ENCODE measurements around the gene ARFRP1.
"Not testable (repeated sequence)": the region's sequence is repeated elsewhere in the genome, so short reads cannot be mapped to it uniquely, and the experiment has no call there.

Gene ARFRP1

DNA sequence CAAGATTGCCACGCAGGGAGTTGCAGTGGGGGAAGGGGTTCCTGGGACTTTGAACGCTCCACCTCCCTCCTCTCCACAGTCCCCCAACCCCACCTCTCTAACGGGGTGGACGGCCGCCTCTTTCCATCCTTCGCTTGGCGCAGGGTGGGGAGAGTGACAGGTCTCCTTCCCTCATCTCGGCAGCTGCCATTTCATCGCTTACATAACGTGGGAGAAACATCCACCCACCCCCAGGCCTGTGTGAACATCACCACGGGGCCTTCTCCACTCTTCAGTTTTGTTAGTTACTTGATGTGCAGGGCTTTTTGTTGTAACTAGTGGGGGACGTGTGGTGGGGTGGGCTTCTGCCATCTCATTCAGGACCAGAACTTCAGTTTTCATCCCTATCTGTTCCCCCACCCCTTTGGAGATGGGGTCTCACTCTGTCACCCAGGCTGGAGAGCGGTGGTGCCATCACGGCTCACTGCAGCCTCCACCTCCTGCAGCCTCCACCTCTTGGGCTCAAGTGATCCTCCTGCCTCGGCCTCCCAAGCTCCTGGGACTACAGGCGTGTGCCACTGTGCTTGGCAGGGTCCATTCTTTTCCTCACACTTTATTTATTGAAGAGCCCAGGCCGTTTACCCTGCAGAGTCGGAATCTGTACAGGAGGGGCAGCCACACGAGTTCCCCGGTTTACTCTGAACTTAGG lies 32.0 kb downstream of the ARFRP1 start:
- no peak for DNase-seq (ENCODE audit: low spot score)

DNA sequence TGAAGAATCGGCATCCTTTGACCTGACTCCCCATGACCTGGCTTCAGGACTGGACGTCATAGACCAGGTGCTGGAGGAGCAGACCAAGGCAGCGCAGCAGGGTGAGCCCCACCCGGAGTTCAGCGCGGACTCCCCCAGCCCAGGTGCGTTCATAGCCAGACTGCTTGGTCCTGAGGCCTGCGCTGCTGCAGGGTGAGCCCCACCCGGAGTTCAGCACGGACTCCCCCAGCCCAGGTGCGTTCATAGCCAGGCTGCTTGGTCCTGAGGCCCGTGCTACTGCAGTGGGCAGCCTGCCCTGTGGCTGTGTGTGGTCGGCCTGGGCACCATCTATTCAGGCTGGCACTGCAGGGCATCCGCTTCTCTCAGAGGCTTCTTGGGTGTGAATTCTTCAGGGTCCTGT lies 33.8 kb downstream of the ARFRP1 start:
- DNase-seq (ENCODE audit: low spot score): no peak

DNA sequence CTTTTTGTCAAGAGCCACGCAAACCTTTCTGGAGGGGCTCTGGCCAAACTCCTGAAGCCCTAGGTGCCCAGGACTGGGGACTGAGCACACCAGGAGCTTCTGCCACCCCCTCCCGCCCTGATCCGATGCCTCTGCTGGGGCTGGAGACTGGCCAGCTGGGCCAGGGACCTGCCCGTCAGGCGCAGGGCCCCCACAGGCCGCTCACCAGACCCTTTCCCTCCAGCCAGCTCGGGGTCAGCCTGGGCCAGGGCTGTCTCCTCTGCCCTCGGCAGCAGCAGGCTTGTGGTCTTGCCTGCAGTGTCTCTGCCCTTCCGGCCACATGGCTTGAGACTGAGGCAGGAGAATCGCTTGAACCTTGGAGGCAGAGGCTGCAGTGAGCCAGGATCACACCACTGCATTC lies 35.1 kb downstream of the ARFRP1 start:
- no peak for DNase-seq (ENCODE audit: low spot score)

DNA sequence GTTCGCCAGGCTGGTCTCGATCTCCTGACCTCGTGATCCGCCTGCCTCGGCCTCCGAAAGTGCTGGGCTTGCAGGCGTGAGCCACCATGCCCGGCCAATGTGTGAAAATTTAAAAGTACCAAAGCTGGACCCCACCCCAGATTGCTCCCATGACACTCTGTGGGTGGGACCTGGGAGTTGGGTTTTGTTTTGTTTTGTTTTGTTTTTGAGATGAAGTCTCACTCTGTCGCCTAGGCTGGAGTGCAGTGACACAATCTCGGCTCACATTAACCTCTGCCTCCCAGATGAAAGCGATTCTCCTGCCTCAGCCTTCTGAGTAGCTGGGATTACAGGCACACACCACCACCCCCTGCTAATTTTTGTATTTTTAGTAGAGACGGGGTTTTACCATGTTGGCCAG lies 36.1 kb downstream of the ARFRP1 start:
- DNase-seq (ENCODE audit: low spot score): not testable (repeated sequence)

DNA sequence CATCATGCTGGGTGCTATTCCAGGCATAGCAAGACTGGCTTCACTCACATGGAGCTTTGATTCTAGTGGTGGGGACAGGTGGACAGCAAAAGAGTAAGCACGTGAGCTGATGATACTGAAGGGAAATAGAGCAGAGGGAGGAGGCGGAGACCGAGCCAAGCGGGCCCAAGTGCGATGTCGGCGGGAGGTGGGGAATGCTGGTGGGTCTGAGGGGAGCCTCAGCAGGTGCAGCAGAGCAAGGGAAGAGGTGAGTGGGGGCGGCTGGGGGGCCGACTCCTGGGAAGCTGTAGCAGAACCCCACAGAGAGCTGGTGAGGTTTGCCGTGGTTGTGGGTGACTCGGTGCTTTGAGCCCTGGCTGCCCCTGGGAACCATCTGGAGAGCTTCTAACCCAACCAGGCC lies 39.4 kb downstream of the ARFRP1 start:
- DNase-seq (ENCODE audit: low spot score): no peak

DNA sequence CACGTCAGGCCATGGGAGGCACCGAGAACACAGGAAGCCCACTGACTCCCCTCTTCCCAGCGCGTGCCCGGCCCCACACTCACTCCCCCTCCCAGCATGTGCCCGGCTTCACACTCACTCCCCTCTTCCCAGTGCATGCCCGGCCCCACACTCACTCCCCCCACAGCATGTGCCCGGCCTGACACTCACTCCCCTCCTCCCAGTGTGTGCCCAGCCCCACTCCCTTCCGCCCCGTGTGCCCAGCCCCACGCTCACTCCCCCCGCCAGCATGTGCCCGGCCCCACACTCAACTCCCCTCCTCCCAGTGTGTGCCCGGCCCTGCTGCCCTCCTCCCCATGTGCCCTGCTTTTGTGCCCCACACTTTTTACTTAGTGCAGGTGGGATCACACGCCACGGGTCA lies 39.9 kb downstream of the ARFRP1 start:
- no peak for DNase-seq (ENCODE audit: low spot score)

DNA sequence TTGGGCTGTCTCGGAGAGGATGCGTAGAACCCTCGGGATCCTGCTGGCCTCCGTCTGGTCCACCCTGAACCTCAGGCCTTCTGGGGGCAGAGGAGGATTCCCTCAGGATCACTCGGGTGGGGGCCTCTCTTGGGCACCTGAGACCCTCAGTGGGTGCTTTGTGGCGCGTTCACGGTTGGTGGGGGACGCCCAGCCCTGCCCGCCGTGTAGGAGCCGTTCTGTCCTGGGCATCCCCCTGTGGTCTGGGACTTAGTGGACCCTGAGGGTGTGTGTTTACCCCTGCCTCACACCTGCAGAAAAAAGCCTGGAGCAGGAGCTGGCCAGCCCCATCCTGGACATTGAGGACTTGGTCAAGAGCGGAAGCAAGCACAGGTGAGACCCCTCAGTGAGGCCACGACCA lies 42.1 kb downstream of the ARFRP1 start:
- DNase-seq (ENCODE audit: low spot score): no peak

DNA sequence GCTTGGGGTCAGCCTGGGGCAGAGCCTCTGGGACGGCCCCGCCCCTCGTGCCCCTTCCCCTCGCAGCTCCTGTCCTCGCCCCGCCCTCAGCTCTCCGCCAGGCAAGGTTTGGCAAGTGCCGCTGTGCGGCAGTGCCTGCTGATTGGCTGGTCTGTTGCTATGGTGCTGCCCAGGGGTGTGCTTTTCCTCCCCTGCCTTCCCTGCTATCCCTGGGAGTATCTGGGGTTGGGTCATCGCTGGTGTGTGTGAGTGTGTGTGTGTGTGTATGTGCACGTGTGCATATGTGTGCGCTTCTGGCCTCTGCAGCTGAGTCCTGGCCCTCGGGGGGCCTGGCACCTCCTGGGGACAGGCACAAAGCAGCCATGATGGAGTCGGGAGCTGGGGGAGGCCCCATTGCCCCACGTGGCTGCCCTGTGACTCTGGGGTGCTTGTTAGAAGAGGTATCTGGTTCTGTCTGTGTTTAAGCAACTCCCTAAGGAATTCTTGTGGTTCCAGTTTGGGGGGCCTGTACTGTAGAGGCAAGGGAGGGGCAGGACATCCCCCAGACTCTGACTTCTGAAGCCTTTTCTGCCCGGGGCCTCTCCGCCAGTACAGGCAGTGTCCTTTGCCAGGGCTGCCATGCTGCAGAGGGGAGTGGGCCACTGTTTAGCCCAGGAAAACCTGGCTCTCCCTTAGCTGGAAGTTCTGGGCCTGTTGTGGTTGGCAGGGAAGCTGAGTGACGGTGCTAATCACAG lies 42.7 kb downstream of the ARFRP1 start:
- no peak for DNase-seq (ENCODE audit: low spot score)

DNA sequence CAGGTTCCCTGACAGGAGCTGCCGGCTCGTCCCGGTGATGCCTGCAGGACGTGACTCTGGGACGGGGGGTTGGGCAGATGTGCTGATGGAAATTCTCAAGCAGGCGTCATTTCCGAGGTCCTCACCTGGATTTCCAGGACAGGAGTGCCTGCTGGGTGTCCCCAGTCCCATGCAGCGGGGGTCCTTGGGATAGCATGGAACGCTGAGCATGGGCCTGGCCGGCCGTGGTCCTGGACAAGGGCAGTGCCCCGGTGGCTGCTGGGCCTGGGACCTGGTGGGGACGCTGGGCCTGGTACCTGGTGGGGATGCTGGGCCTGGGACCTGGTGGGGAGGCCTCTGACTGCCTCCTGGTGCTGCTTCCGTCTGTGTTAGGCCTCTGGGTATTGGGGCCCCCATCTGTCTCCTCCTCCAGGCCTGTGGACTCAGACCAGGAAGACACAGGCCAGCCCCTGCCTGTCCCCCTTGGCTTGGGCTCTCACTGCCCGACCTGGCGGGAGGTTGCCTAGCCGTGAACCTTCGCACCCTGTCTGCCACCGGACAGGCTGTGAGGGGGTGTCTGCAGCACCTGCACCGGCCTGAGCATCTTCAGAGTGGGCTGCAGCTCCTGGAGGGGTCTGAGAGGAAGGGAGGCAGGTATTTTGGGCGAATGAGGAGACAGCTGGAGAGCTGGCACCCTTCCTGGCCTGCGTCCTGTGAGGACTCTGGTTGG lies 43.5 kb downstream of the ARFRP1 start:
- DNase-seq (ENCODE audit: low spot score): no peak

DNA sequence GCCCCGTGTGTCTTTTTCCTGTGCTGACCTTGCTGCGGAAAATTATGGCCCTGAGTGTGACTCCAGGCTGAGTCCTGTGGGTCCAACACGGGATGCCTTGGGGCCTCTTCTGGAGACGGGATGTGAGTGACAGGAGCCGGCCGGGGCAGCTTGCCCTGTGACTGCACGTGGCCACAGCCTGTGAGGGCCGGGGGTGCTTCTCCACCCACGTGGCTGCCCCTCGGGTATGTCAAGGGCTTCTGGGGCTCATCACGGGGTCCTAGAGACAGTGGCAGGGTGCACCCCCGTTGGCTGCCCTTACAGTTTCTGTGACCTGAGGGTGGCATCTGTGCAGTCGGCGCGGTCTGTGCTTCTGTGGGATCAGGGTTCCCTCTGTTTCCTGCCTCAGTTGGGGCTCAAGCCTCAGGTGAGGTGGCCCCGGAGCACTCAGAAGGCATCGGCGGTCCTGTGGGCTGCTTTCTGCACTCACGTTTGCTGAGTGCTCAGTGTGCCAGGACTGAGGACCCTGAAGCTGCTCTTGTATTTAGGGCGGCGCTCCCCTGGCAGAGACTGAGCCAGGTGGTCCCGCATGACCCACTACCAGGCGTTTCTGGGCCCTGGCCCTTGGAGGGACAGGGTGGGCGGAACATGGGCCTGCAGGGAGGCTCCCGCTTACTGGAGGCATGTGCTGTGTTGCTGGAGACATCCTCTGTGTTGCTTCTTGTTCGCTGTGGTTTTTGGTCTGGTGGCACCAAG lies 44.3 kb downstream of the ARFRP1 start:
- DNase-seq (ENCODE audit: low spot score): no peak

DNA sequence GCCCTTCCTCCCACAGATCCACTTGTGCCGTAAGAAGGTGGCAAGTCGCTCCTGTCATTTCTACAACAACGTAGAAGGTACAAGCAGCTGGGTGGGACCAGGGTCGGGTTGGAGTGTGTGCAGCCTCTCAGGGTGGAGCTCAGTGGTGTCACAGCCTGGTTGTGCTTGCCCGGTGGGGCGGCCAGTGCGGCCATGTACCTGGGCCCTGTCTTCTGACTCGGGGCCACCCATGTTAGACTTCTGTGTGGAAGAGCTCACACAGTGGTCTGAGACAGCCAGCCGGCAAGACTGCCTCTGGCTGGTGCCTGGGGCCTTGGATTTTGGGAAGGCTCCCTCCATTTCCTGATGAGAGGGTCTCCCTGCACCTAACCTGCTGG lies 45.0 kb downstream of the ARFRP1 start:
- DNase-seq (ENCODE audit: low spot score): no peak

DNA sequence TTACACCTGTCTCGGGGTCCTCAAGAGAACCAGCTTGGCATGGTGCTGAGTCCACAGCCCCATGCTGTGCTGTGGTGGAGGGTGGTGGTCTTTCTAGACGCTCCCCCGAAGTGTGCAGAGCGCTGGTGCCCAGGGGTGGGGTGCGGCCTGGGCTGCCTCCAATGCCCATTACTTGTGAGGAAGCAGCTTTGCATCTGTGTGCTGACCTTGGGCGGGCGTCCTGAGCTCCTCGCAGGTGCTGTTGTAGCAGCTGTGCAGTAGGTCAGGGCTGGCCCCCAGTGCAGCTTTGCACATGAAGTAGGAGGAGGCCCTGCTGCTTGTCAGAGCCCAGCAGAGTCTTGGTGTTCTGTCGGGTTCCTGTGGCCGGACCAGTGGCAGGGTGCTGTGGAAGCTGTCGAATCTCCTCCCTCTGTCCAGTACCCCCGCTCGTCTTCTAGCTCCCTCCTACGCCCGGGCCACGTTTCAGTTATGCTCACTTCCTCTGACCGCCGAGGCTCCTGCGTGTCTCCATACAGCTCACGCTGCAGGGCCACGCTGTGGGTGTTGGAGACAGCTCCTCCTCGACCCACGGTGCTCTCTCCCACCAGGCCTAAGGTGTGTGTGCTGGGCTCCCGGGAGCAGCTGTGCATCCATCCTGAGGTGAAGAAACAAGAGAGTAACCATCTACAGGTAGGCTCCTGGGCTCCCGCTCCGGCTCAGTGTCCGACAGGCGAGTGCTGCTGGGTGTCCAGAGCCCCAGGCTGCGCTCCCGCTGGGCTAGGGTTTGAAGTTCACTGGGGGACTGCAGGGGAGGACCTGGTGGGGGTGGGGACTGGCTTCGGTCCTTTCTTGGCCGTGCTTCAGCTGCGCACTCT lies 45.6 kb downstream of the ARFRP1 start:
- no peak for DNase-seq (ENCODE audit: low spot score)

DNA sequence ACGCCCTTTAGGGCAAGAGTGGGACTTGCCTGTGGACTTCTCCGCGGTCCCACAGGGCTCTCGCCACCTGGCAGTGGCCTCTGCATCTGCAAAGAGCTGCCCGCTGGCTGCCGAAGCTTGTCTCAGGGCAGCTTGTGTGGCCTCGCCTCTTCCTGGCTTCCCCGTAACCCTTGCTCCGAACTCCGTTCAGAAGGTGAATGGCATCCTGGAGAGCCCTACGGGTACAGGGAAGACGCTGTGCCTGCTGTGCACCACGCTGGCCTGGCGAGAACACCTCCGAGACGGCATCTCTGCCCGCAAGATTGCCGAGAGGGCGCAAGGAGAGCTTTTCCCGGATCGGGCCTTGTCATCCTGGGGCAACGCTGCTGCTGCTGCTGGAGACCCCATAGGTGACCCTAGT lies 46.7 kb downstream of the ARFRP1 start:
- DNase-seq (ENCODE audit: low spot score): no peak

DNA sequence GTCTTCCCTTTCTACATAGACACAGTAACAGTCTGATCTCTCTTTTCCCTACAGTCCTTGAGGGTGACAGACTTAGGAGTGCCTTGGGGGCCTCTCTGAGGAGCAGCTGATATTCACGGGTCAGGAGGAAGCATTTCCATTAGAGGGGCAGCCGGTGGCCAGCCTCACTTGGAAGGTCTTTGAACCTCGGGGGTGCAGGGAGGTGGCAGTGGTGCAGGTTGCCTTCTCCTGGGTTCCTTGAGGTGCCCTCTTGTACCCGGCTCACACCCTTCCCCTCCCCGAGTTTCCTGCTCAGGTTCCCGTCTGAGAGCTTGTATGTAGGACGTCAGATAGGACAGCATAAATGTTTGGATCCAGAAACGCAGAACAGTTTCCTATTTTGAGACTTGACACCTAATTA lies 47.2 kb downstream of the ARFRP1 start:
- DNase-seq (ENCODE audit: low spot score): no peak

DNA sequence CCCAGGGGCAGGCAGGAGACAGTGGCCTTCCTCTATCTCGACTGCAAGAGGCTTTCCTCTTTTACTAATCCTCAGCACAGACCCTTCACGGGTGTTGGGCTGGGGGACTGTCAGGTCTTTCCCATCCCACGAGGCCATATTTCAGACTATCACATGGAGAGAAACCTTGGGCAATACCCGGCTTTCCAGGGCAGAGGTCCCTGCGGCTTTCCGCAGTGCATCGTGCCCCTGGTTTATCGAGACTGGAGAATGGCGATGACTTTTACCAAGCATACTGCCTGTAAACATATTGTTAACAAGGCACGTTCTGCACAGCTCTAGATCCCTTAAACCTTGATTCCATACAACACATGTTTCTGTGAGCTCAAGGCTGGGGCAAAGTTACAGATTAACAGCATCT lies 47.6 kb downstream of the ARFRP1 start:
- DNase-seq (ENCODE audit: low spot score): not testable (repeated sequence)

DNA sequence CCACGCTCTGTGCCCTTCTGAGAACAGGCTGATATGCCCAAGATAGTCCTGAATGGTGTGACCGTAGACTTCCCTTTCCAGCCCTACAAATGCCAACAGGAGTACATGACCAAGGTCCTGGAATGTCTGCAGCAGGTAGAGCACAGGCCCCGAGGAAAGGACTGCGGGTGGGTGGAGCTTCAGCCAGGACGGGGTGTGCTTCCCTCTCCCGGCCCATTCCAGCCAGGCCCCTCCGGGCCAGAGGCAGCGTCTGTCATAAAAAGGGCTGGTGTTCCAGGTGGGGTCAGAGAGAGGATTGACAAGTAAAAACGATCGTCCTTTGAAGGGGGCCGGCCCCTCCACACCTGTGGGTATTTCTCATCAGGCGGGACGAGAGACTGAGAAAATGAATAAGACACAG lies 48.4 kb downstream of the ARFRP1 start:
- no peak for DNase-seq (ENCODE audit: low spot score)

DNA sequence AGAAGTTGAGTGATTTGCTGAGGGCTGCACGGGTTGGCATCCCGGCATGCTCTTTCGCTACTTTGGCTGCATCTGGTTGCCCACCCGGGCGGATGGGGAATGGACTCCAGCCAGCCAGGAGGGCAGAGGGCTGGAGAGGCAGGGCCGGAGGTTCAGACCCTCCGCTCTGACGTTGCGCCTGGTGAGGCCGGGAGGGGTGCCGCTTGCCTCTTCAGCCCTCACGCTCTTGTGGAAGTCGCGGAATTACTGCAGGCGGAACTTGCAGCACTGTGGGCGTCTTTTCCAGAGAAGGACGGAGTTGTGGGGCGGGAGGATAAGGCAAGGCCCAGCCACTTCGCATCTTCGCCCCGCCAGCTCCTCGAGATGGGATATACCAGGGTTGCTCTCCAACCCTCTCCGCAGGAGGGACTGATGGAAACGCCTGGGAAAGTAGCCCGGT lies 49.0 kb downstream of the ARFRP1 start:
- DNase-seq (ENCODE audit: low spot score): peak; percentile 47

DNA sequence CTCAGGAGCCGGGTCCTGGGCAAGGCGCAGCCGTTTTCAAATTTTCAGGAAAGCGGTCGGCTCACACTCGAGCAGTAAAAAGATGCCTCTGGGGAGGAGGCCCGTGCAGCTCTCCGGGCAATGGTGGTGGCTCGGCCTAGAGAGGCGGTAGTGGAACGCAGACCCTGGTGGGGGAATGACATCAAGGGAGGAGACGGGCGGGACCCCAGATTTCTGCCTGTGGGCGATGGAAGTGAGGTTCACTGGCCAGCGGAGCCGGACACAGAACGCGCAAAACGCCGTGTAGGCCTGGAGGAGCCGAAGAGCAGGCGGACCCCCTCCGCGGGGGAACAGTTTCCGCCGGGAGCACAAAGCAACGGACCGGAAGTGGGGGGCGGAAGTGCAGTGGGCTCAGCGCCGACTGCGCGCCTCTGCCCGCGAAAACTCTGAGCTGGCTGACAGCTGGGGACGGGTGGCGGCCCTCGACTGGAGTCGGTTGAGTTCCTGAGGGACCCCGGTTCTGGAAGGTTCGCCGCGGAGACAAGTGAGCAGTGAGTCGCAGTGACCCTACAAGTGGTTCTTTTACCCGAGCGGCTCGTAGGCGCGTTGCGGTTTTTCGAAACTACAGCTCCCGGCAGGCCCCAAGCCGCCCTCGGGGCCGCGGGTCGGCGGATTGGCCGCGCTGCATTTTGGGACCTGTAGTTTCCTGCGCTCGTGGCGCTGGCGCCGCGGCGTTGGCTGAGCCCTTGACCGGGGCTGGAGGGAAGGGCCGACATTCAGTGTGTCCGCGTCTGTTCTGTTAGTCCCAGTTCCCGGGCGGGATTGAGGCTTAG lies 49.6 kb downstream of the ARFRP1 start, which contains the start of gene RTEL1:
RTEL1 (plus strand) TSS at position 376 of the 812 bp plus-strand sequence. CDS start 1,091 bp downstream, outside the sequence.
- DNase-seq (ENCODE audit: low spot score): peak; percentile 96

DNA sequence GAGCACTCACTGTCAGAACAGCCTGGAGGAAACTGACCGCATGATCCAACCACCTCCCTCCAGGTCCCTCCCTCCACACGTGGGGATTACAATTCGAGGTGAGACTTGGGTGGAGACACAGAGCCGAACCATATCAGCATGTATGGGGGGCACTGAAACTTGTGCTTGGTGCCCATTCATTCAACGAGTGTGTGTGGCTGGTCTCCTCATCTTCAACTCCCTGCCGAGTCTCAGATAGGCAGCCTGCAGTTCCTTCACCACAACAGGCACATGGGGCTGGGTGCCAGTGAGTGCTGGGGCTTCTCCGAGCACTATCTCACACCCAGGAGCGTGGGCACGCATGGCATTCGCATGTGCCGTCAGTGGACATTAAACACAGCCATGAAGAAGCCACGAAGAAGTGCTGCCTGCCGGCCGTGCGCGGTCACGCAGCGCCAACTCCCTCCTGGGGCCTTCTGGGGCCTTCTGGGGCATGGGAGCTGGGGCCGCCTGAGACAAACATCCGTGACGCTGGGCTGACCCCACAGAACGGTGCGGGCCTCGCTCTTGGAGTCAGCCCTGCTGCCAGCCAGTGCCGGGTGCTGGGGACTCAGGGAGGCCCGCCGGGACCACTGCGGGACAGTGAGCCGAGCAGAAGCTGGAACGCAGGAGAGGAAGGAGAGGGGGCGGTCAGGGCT lies 50.4 kb downstream of the ARFRP1 start:
- peak; percentile 12 for DNase-seq (ENCODE audit: low spot score)

DNA sequence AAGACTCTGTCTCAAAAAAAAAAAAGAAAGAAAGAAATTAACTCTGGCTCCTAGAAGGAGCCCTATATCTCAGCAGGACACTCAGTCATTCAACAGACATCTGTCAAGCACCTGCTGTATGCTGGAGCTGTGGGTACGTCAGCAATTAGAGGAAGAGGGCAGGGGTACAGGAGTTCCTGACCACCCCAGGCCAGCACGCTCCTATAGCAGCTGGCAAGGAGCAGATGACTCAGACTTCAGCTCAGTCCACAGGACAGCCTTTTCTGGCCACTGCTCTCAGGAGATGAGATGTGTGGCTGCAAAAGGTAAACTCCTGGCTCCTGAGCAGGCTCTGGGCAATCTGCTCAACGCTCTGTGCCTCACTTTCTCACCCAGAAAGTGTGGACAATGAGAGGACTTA lies 51.3 kb downstream of the ARFRP1 start:
- DNase-seq (ENCODE audit: low spot score): no peak
